Femur (tissue), 1 donor: ENCODE data around the gene BNIP3.
"Not testable (repeated sequence)": the region's sequence is repeated elsewhere in the genome, so short reads cannot be mapped to it uniquely, and the experiment has no call there.

ENCODE experiments used
- DNase-seq: peaks from one replicate; pipeline ENCODE4 v3.0.0-alpha.2; 2017

The BNIP3 gene

GRCh38 chr10:131977323-131978096 lies 4.2 kb downstream of the BNIP3 start:
- no peak for DNase-seq

GRCh38 chr10:131975796-131976195 lies 5.9 kb downstream of the BNIP3 start:
- DNase-seq, result no peak

DNA sequence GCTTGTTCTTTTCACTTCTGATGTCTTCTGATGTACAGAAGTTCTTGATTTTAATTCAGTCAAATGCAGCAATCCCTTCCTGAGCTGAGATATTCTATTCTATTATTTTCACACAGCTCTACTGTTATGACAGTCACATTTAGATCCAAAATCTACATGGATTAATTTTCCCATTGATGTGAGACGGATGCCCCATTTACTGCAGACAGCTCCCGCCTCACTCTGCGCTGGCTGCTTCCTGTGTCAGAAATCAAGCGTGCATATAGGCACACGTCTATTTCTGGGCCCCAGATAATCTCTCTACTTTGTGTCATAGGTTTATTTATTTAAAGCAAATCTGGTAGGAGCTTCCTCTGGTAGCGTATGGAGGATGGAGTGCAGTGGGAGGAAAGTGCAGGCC lies 6.7 kb downstream of the BNIP3 start:
- no peak for DNase-seq

DNA sequence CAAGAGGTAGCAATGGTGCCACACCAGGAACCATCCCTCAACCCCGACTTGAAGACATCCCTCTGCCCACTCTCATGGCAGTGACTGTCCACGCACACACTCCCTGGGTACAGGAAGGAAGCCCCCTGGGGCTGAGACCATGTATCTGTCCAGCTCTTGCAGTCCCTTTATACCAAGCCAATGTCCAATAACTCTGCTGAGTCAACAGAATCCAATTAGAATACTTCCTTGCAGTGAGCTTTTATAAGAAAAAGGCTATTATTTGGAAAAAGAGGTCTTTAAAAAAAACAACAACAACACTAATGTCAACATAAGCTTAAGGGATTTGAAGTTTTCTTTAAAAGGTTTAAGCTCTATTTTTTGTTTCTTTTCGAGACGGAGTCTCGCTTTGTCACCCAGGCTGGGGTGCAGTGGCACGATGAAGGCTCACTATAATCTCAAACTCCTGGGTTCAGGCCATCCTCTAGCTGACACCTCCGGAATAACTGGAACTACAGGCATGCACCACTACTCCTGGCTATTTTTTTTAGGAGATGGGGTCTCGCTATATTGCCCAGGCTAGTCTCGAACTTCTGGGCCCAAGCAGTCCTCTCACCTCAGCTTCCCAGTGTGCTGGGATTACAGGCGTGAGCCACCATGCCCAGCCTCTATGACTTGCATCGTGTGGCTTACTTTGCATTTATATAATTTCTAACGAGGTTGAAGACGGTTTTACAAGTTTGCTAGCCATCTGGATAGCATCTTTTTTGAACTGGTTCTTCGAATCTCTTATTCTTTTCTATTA lies 7.5 kb downstream of the BNIP3 start:
- DNase-seq, result no peak

DNA sequence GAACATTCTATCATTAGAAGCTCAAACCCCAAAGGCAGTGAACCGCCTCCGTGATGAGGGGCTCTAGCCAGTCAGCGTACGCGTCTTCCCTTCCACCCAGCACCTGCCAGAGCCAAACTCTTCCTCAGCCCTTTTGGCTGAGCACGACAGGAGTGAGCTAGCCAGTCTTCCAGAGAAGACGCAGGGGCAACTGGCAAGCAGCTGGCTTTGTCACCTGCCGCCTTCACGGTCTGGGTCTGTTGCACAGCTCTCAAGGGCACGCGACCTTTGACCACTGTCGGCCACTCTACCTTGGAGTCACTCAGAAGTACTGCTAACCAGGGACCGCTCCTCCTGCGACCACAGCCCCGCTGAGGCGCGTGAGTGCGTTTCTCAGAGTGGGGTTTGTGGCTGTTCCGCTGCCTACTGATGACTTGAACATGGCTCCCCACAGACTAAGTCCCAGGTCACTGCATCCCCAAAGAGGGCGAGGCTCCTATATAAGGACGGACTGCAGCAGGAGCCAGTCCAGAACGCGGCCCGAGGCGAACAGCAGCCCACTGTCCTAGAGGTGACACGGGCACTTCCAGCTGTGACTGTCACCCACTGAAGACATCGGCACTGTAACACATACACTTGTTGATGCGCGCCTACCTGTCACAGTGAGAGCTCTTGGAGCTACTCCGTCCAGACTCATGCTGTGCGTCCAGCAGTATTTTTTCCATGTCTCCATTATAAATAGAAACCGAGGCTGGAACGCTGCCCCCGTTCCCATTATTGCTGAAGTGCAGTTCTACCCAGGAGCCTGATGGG lies 8.4 kb downstream of the BNIP3 start:
- DNase-seq, result no peak

DNA sequence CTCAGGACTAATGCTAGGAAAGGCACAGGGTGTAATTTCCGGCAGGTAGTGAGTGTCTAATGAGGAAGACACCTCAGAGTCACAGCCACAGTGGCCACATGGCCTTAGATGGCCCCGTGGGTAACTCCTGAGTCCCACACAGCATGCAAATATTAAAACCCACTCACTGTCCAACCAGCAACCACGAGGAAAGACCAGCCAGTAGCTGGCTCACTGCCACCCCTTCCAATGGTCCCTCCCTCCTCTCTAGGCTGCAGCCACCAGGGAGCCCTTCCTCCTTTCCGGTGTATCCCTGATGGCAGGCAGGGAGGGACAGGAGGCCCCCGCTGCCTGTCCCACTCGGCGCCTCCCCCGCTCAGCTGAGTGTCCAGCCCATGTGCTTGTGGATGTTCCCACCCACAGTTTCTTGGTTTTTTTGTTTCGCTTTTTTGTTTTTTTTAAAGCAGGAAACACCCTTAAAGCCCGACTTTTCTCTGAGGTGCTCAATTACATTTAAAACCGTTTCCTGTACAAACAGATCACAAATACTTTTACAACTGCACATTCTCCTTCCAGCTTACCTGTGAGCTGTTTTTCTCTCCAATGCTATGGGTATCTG lies 9.2 kb downstream of the BNIP3 start:
- peak; percentile 65 for DNase-seq

GRCh38 chr10:131971591-131971990 lies 10.1 kb downstream of the BNIP3 start:
- no peak for DNase-seq

GRCh38 chr10:131970946-131971345 lies 10.8 kb downstream of the BNIP3 start:
- DNase-seq, result no peak

DNA sequence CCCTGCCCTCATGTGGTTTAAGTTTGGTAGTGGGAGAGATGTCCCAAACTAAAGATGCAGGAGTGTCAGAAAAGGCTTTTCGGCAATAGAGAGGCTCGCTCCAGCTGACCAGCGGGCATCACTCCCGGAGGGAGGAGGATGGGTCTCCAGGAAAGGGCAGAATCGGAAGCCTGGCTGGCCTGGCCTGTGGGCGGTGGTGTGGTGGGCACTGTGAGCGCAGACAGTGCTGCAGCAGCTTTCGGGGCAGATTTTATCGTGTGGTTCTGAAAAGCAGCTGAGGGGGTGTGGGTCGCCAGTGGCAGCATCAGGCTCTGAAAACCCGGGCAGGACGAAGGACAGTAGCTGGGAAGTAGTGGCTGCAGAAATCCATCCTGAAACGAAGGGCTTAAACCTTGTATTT lies 12.8 kb downstream of the BNIP3 start:
- DNase-seq, result no peak

DNA sequence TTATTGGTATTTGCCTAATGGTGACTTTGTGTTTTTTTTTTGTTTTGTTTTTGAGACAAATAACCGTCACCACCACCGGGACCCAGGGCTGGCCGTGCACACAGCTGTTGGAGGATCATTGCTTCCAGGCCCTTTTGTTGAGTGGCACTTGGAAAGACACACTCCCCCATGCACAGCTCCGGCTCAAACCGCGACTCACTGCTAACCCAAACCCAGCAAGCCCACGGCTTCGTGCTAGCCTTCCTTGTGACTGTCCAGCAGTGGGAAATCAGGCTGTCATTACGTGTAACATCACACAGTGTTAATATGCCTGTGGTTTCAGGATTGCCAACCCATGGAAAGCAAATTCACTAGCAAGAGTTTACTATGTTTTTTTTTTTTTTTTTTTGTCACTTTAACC lies 17.4 kb downstream of the BNIP3 start:
- no peak for DNase-seq

DNA sequence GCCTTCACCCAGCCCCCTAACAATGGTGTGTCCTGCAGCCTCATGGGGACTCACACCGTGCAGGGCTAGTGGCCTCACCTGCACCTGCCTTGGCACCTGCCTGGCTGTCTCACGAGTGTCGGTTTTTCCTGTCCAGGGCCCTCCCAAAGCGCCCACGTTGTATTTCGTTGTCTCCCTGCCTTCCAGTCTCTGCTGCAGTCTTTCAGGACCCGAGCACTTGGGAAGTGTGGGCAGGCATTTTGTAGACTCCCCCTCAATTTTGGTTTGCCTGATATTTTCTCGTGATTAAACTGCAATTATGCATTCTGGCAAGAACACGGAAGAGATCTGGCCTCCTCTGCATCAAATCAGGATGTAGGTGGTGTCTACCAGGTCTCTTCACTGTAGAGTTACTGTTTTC lies 17.9 kb downstream of the BNIP3 start:
- no peak for DNase-seq

GRCh38 chr10:131963350-131963749 lies 18.4 kb downstream of the BNIP3 start:
- no peak for DNase-seq

DNA sequence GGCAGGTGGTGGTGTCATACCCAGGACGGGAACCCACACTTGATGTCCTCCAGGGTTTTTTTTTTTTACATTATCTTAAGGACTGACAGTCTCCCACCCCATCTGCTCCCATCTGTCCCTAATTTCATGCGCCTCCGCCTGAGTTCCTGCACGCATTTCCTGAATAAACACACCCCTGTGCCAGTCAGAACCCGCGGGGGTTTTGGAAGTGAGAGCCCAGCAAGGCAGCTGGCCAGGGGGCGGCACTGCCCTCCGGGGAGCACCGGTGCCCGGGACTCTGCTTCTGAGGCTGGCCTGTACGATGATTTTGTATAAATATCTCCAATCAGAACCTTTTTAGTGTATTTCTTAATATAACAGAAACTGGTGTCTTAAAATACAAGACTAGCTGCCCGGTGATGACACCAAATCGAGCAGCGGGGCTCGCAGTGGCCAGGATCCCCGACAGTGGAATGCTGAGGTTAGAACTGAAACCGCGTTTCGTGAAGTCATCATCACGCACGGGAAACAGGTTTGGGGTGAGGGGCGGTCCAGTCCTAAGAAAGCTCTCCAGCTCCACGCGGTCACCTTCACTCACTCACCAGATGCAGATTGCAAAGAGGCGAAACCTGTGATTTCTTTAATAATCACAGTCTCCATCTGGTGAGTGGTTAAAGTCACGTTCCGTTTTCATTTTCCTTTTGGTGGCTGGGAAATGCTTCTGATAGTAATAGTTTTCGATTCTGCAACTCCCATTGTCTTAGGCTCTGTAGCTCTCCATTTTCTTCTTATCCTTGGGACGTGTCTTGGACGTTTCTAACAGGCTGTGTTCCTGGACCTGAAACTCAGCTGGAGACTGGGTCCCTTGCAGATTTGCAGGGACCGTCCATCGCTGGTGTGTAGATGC lies 19.7 kb downstream of the BNIP3 start:
- DNase-seq, result no peak

- DNase-seq, result no peak
Observed at GRCh38 chr10:131961047-131961776, 20.5 kb downstream of the BNIP3 start.

DNA sequence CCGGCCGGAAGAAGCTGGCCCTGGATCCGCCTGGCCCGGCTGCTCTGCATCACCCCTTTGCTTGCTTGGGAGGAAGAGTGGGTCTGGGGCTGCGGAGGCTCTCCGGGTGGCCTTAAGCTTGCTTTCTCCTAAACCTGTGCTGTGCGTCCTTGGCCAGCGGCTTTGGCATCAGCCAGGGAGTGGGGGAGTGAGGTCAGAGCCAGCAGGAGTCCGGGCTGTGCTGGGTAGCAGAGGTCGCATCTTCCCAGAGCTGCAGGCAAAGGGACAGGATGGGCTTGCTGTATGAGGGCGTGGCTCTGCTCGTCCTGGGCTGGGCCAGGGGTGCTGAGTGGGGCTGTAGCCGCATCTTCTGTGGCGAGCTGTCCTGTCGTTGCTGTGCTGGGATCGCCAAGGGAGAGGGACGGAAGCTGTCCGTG lies 21.1 kb downstream of the BNIP3 start:
- DNase-seq, result no peak

GRCh38 chr10:131959841-131960240 lies 21.9 kb downstream of the BNIP3 start:
- no peak for DNase-seq

DNA sequence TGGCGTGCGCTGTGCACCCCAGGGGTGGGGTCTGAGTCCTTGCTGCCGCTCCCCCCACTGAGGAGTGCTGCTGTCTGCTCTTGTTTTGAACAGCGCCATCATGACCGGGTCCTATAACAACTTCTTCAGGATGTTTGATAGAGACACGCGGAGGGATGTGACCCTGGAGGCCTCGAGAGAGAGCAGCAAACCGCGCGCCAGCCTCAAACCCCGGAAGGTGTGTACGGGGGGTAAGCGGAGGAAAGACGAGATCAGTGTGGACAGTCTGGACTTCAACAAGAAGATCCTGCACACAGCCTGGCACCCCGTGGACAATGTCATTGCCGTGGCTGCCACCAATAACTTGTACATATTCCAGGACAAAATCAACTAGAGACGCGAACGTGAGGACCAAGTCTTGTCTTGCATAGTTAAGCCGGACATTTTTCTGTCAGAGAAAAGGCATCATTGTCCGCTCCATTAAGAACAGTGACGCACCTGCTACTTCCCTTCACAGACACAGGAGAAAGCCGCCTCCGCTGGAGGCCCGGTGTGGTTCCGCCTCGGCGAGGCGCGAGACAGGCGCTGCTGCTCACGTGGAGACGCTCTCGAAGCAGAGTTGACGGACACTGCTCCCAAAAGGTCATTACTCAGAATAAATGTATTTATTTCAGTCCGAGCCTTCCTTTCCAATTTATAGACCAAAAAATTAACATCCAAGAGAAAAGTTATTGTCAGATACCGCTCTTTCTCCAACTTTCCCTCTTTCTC lies 26.0 kb downstream of the BNIP3 start:
- DNase-seq, result no peak

- DNase-seq, result no peak
Observed at GRCh38 chr10:131954356-131954965, 27.3 kb downstream of the BNIP3 start.

DNA sequence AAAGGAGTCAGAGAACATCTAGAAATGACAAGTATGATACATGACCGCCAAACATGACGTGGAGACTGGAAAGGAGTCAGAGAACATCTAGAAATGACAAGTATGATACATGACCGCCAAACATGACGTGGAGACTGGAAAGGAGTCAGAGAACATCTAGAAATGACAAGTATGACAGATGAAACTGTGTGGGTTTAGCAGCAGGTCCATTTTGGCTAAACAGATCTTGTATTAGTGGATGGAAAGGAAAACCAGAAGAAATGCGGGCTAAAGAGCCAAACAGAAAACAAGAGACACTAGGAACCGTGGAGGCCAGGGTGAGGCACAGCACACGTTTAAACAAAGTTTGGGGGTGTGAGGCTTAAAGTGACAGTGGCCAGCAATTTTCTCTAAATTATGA lies 31.8 kb downstream of the BNIP3 start:
- DNase-seq, result not testable (repeated sequence)
